HEK293T (cell line): ENCODE measurements around the gene PDIK1L.

ENCODE experiments used
- ARNT ChIP-seq: fragments of 450-650 bp; IDR thresholded peaks from 2 replicates; pipeline ENCODE4 v1.6.1; 2017; ENCODE audit warnings: mild to moderate bottlenecking
- FOXA1 ChIP-seq: fragments of 450-650 bp; IDR thresholded peaks from 2 replicates; pipeline ENCODE4 v1.6.1; 2016; ENCODE audit warnings: mild to moderate bottlenecking
- SP1 ChIP-seq: fragments of 450-650 bp; IDR thresholded peaks from 2 replicates; pipeline ENCODE4 v1.6.1; 2017
- ZNF384 ChIP-seq: fragments of 450-650 bp; IDR thresholded peaks from 2 replicates; pipeline ENCODE4 v1.6.1; 2016

DNA sequence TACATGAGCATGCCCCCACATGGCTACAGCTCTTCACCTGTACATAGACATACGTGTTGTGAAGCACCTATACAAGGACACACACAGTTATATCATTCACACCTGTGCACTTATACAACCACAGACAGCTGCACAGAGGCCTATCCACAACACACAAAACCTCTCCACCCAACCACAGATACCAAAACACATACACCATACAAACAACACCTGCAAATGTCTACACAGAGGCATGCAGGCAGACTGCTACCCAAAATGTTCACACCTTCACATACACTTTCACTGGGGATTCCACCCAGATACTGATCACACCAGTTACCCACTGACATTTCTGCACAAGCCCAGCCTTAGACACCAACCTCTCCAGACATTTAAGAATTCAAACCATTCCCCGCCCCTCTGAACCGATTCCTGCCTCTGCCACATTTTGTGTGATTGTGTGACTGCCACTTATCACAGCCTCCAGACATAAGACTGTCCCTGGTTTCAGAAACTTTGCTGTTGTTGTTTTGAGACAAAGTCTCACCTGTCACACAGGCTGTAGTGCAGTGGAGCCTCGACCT lies 55.2 kb downstream of the PDIK1L start:
- TF ChIP-seq ZNF384 (no peak), ARNT (no peak), FOXA1 (no peak), SP1 (no peak)
